Colonic mucosa (tissue), 4 donors: ENCODE results near the gene ZNF750. TPM values are rescaled to one million over a fixed set of nuclear protein-coding genes. Genes with fewer than 3 reads are reported as not detected.

Experiments used
- DNase-seq: peaks from one replicate; pipeline ENCODE4 v3.0.0-alpha.2; 2020
- H3K27ac ChIP-seq: fragments of 200-600 bp; one replicate; pipeline ENCODE4 v1.8.0; 2021
- H3K27me3 ChIP-seq: fragments of 200-600 bp; one replicate; pipeline ENCODE4 v1.8.0; 2021
- H3K36me3 ChIP-seq: fragments of 200-600 bp; one replicate; pipeline ENCODE4 v1.8.0; 2021
- H3K4me1 ChIP-seq: fragments of 200-600 bp; one replicate; pipeline ENCODE4 v1.8.0; 2021; ENCODE audit warnings: mild to moderate bottlenecking
- H3K4me3 ChIP-seq: fragments of 200-600 bp; one replicate; pipeline ENCODE4 v1.8.0; 2021
- H3K9ac ChIP-seq, 2 donors: one replicate each; pipeline ENCODE4 v1.7.0; 2013; ENCODE audit warnings: control low read depth in 2 of 2, low read depth in 2 of 2, low read length in 2 of 2
- H3K9me3 ChIP-seq: fragments of 200-600 bp; one replicate; pipeline ENCODE4 v1.8.0; 2021
- intact Hi-C: fragments of 100-400 bp; cut with DNase I; formaldehyde crosslinking; loops from one replicate; pipeline ENCODE4 v1.14.1; 2022
- total RNA-seq, 2 donors: library from RNA; stranded (reverse); fragmentation: NEBNext Ultra II Directional in 1 of 2; extraction: Animal tissue kit (Norgen Biotek cat#: 25700) in 1 of 2; gene quantifications; one replicate each; pipeline ENCODE4 v1.2.1, GENCODE V29; 2021
- TF ChIP-seq, protein P1 (sequence below): fragments of 200-600 bp; IDR thresholded peaks from one replicate; pipeline ENCODE4 v1.8.0; 2022; ENCODE audit warnings: antibody characterized with exemption, mild to moderate bottlenecking
- donor health status: healthy.
- donor health status: DM: no; HTN: no; CAD: no.
- donor health status: DM: no; HTN: no; CAD: no.

The ZNF750 gene
- total RNA-seq, 2 donors from 2014 or later, result not detected

DNA sequence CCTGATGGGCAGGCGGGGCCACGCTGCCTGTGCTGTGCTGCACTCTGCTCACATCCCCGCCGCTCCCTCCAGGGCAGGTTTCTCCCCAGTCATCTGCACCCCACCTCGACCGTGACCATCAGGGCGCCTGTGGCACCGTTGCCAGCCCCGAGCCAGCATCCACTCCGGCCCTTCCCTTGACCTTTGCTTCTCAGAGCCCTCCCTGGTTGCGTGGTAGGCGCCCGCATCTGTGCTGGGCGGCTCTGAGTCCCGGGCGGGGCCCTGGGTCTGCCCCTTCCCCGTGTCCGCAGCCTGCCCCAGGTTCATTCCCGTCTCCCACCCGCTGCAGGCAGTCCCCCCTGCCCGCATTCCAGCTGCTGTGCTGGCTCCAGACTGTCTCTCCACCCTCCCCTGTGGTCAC is 33.2 kb downstream of the ZNF750 start:
- Histone ChIP-seq H3K9me3 (no peaks in the 10 kb centered on the region), H3K27me3 (no peaks in the 10 kb centered on the region), H3K27ac (no peak overlapping the region), H3K36me3 (no peaks in the 10 kb centered on the region), H3K4me3 (no peak overlapping the region), H3K9ac (no peak overlapping the region), H3K4me1 (no peaks in the 10 kb centered on the region)
- TF ChIP-seq, protein P1, sequence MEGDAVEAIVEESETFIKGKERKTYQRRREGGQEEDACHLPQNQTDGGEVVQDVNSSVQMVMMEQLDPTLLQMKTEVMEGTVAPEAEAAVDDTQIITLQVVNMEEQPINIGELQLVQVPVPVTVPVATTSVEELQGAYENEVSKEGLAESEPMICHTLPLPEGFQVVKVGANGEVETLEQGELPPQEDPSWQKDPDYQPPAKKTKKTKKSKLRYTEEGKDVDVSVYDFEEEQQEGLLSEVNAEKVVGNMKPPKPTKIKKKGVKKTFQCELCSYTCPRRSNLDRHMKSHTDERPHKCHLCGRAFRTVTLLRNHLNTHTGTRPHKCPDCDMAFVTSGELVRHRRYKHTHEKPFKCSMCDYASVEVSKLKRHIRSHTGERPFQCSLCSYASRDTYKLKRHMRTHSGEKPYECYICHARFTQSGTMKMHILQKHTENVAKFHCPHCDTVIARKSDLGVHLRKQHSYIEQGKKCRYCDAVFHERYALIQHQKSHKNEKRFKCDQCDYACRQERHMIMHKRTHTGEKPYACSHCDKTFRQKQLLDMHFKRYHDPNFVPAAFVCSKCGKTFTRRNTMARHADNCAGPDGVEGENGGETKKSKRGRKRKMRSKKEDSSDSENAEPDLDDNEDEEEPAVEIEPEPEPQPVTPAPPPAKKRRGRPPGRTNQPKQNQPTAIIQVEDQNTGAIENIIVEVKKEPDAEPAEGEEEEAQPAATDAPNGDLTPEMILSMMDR, result no peak
- no peak for DNase-seq
- intact Hi-C loops, result no loop called here

DNA sequence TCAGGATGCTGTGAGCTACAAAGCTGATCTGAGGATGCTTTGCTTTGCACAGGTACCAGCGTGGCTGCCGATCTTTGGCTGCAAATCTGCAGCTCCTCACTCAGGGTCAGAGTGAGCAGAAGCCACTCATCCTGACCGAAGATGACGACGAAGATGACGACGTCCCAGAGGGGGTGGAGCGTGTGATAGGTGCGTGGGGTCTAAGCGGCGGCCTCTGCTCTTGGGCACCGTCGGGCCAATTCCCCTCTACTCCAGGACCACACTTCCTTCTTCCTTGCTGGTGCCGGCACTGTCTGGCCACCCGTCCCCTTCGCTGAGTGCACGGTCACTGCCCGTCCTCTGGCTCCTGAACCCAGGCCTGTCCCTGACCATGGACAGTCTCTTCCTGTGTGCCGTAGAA is 34.0 kb downstream of the ZNF750 start:
- Histone ChIP-seq H3K9ac (no peak overlapping the region), H3K27me3 (no peaks in the 10 kb centered on the region), H3K4me3 (no peak overlapping the region), H3K36me3 (no peaks in the 10 kb centered on the region), H3K27ac (no peak overlapping the region), H3K4me1 (no peaks in the 10 kb centered on the region), H3K9me3 (no peaks in the 10 kb centered on the region)
- intact Hi-C loops, result no loop called here
- TF ChIP-seq, protein P1, result no peak
- DNase-seq, result no peak

DNA sequence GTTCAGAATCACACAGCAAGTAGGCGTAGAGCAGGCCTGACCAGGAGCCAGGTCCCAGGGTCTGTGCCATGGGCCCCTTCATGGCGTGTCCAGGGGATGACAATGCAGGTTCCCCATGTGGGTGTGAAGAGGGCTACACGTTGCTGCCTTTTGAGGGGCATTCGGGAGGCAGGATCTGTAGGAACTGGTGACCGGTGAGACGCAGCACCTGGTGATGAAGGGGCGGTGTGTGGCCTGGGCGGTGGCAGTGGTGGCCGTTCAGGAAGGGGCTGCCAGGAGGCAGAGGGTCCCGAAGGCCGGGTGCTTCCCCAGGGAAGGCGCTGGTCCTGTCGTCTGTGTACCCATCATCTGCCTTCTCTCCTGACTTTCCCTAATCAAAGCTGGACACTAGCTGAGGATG is 34.6 kb downstream of the ZNF750 start:
- Histone ChIP-seq H3K4me3 (no peak overlapping the region), H3K9me3 (no peaks in the 10 kb centered on the region), H3K36me3 (no peaks in the 10 kb centered on the region), H3K9ac (no peak overlapping the region), H3K27me3 (no peaks in the 10 kb centered on the region), H3K4me1 (no peaks in the 10 kb centered on the region), H3K27ac (no peak overlapping the region)
- DNase-seq, result no peak
- TF ChIP-seq, protein P1, result no peak
- intact Hi-C loops, result no loop called here

DNA sequence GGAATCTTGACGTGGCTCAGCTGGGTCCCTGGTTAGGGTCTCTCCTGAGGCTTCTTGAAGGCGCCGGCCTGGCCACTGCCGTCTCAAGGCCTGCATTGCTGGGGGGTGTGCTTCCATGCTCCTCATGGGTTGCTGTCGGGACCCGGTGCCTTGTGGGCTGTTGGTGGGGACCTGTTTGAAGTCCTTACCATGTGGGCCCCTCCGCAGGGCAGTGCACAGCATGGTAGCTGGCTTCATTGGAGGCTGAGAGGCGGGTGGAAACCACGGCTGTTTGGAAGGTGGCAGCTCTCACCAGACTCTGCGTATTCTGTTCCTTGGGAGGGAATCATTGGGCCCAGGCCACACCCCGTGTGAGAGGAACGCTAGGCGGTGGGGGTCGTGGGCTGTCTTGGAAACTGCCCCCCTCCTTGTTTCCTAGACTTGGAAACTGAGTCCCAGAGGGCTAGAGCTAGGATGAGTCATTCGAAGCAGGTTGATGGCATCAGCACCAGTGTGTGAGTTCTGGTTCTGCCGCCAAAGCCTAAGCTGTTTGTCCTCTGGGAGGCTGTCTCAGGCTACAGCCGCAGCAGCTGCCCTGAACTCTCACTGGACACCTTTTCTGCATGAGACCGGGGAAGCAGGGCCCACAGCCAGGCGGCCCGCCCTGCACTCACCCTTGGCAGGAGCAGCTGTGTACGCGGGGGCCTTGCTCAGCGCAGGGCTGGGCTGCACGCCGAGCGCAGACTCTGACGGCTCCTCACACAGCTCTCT is 35.2 kb downstream of the ZNF750 start:
- Histone ChIP-seq H3K9ac (no peak overlapping the region), H3K4me1 (no peaks in the 10 kb centered on the region), H3K36me3 (no peaks in the 10 kb centered on the region), H3K27me3 (no peaks in the 10 kb centered on the region), H3K4me3 (no peak overlapping the region), H3K27ac (no peak overlapping the region), H3K9me3 (no peaks in the 10 kb centered on the region)
- intact Hi-C loops, result no loop called here
- peak; percentile 37 for DNase-seq
- TF ChIP-seq, protein P1, result no peak

DNA sequence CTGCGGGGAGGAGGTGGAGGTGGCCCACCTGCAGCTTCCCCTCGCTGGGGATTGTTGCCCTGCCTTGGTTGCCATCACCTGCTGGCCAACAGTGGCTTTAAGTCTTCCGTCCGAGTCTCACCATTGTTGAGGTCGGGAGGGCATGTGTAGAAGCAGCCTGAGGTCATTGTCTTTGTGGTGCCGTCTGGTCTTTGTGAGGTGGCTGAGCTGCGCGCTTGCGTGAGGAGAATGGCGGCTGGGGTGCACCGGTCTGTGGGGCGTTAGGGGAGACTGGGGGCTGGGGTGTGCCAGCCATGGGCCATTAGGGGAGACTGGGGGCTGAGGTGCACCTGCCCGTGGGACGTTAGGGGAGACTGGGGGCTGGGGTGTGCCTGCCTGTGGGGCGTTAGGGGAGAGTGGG is 36.2 kb downstream of the ZNF750 start:
- H3K27me3 ChIP-seq, result no peaks in the 10 kb centered on the region
- intact Hi-C loops, result no loop called here
- no peak overlapping the region for H3K4me3 ChIP-seq
- H3K4me1 ChIP-seq, result no peaks in the 10 kb centered on the region
- H3K27ac ChIP-seq, result no peak overlapping the region
- no peak for DNase-seq
- no peak overlapping the region for H3K9ac ChIP-seq
- no peaks in the 10 kb centered on the region for H3K9me3 ChIP-seq
- H3K36me3 ChIP-seq, result no peaks in the 10 kb centered on the region
- TF ChIP-seq, protein P1, result no peak
